ENCODE data around the gene PDLIM7.

The PDLIM7 gene

DNA sequence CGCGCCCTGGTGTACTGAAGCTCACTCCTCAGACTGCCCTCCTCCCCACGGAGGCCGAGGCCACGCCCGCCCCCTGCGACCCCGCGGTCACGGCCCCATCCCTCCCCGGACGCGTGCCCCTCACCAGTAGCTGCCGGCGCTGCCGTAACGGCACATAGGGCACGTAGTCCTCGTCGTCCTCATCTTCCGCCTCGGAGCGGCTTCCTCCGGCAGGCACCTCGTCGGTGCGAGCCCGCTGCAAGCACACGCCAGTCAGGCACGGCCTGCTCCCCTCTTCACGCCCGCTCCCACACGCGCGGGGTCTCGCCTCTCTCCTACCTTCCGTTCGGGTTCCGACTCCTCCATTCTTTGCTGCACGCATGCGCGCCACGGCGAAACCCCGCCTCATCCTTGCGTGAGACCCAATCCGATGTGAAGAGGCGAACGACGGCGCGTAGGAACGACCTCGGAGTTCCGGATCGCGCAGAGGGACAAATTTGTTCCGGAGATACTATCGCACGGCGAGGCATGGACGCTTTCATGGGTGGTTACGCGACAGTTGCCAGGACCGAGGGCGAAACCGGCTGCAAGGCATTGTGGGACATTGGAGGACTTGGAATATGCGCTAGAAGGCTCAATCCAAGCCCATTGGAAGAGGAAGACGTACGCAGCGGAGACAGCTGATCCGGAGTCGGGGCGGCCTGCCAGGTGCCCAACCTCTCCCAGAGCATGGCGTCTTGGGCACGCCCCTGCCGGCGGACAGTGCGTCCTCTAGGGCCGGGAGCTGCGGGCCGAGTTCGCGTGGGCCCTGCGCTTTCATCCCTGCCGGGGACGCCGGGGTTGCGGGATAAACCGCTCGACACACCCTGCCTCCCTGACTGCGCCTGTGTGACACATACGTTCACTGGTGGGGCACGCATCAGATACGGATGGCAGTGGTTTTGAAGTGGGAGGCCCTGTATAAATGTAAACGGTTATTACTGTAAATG lies 19.5 kb upstream of the PDLIM7 start, which contains the start of gene DDX41:
Gene DDX41 (minus strand): TSS at position 361 of the 968 bp plus-strand sequence. CDS start 16 bp downstream, at position 345.
- H2BK5ac ChIP-seq (ENCODE audit: low read depth, low read length, poor library complexity) = no peak within 1 kb of the TSS
- peak within 1 kb of the TSS; percentile 84 for H2AFZ ChIP-seq (ENCODE audit: insufficient read depth, low read length, poor library complexity)
- peaks cover 3% of the 10 kb centered on the region for H3K79me2 ChIP-seq (ENCODE audit: control insufficient read depth, insufficient read depth, low read length, poor library complexity)
- H2BK12ac ChIP-seq (ENCODE audit: low read length) = no peak within 1 kb of the TSS
- no peak within 1 kb of the TSS for H3K23ac ChIP-seq (ENCODE audit: low read length)
- no peaks in the 10 kb centered on the region for H3K9me3 ChIP-seq (ENCODE audit: insufficient read depth, low read depth, low read length)
- peak within 1 kb of the TSS; percentile 43 for H4K91ac ChIP-seq (ENCODE audit: low read depth, low read length)
- peak within 1 kb of the TSS; percentile 14 for H2AK5ac ChIP-seq (ENCODE audit: low read length)
- H3K4me1 ChIP-seq (ENCODE audit: control insufficient read depth in 1 of 2, insufficient read depth in 2 of 2, low read length in 2 of 2) = peaks cover 4 to 6% of the 10 kb centered on the region in 2 experiments
- H3K27ac ChIP-seq (ENCODE audit: low read depth, low read length) = peak within 1 kb of the TSS; percentile 36
- peak within 1 kb of the TSS; percentile 85 for H3K4me2 ChIP-seq (ENCODE audit: low read length)
- no peak within 1 kb of the TSS for H2BK120ac ChIP-seq (ENCODE audit: insufficient read depth, low read length, poor library complexity)
- peak within 1 kb of the TSS; percentile 86 for H4K8ac ChIP-seq (ENCODE audit: low read depth, low read length)
- peak within 1 kb of the TSS; percentile 96 for H3K9ac ChIP-seq (ENCODE audit: low read length)
- DNase-seq = peak; percentile 98 to 99
- peaks cover 63 to 68% of the 10 kb centered on the region in 2 experiments for H3K36me3 ChIP-seq (ENCODE audit: control insufficient read depth in 1 of 2, insufficient read depth in 2 of 2, low read length in 2 of 2)
- peak within 1 kb of the TSS; percentile 37 for H3K4ac ChIP-seq (ENCODE audit: low read depth, low read length)
- H3K18ac ChIP-seq (ENCODE audit: low read length) = peak within 1 kb of the TSS; percentile 73
- peak within 1 kb of the TSS; percentile 84 for H3K14ac ChIP-seq (ENCODE audit: low read length)
- H4K12ac ChIP-seq (ENCODE audit: low read depth, low read length) = peak within 1 kb of the TSS; percentile 65
- H3K27me3 ChIP-seq (ENCODE audit: insufficient read depth, low read length) = no peaks in the 10 kb centered on the region
- H3K4me3 ChIP-seq (ENCODE audit: low read depth, low read length) = peak within 1 kb of the TSS; percentile 99
- peaks cover 6% of the 10 kb centered on the region for H3K79me1 ChIP-seq (ENCODE audit: low read length)
- no CpG with 5 or more reads among the region's 96 CpGs for WGBS (ENCODE audit: extremely low coverage, insufficient coverage, insufficient read length)

DNA sequence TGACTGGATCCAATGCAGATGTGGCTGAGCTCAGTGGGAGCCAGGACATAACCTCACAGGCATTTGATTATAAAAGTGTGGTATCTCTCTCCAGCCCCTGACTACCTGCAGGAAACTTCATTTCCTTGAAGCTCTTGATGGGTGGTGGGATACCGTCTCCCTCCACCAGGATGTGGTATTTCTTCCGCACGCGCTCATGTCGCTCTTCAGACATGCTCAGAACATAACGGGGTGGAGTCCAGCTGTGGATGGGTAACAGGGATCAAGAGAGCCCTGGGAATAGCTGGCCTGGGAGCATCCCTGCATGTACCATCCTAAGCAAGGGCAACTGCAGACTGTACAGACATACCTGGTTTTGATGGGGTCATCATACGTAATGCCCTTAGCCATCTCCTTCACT lies 18.2 kb upstream of the PDLIM7 start:
- no peak for DNase-seq
- Histone ChIP-seq H2BK12ac (ENCODE audit: low read length) (no peak overlapping the region), H2BK120ac (ENCODE audit: insufficient read depth, low read length, poor library complexity) (no peak overlapping the region), H3K79me2 (ENCODE audit: control insufficient read depth, insufficient read depth, low read length, poor library complexity) (peaks cover 3% of the 10 kb centered on the region), H3K4me1 (ENCODE audit: control insufficient read depth in 1 of 2, insufficient read depth in 2 of 2, low read length in 2 of 2) (peaks cover 4 to 6% of the 10 kb centered on the region in 2 experiments), H4K91ac (ENCODE audit: low read depth, low read length) (no peak overlapping the region), H3K4me3 (ENCODE audit: low read depth, low read length) (no peak overlapping the region), H3K18ac (ENCODE audit: low read length) (no peak overlapping the region), H3K9ac (ENCODE audit: low read length) (no peak overlapping the region), H4K12ac (ENCODE audit: low read depth, low read length) (no peak overlapping the region), H4K8ac (ENCODE audit: low read depth, low read length) (no peak overlapping the region), H3K4me2 (ENCODE audit: low read length) (peak overlapping the region; percentile 85), H2BK5ac (ENCODE audit: low read depth, low read length, poor library complexity) (no peak overlapping the region), H2AK5ac (ENCODE audit: low read length) (no peak overlapping the region), H3K27ac (ENCODE audit: low read depth, low read length) (no peak overlapping the region), H3K14ac (ENCODE audit: low read length) (no peak overlapping the region), H3K27me3 (ENCODE audit: insufficient read depth, low read length) (no peaks in the 10 kb centered on the region), H3K23ac (ENCODE audit: low read length) (no peak overlapping the region), H3K79me1 (ENCODE audit: low read length) (peaks cover 6% of the 10 kb centered on the region), H3K9me3 (ENCODE audit: insufficient read depth, low read depth, low read length) (no peaks in the 10 kb centered on the region), H2AFZ (ENCODE audit: insufficient read depth, low read length, poor library complexity) (no peak overlapping the region), H3K36me3 (ENCODE audit: control insufficient read depth in 1 of 2, insufficient read depth in 2 of 2, low read length in 2 of 2) (peaks cover 63 to 68% of the 10 kb centered on the region in 2 experiments), H3K4ac (ENCODE audit: low read depth, low read length) (no peak overlapping the region)
- no CpG with 5 or more reads among the region's 7 CpGs for WGBS (ENCODE audit: extremely low coverage, insufficient coverage, insufficient read length)

DNA sequence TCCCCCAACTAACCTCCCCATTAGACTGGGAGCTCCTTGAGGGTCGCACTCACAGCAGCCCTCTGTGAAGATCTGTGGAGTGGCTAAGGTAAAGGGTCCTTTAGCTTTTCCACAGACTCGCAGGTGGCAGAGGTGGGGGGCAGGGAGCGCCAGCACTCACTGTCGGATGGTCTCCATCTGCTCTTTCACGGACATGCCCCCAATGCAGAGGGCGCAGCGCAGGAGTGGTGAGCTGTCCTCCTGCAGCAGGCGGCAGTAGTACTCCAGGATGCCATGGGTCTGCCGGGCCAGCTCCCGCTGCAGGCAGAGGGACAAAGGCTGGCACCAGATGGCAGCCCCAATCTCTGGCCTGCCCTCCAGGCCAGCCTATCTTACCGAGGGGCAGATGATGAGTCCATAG lies 17.1 kb upstream of the PDLIM7 start:
- Histone ChIP-seq H3K79me2 (ENCODE audit: control insufficient read depth, insufficient read depth, low read length, poor library complexity) (peaks cover 3% of the 10 kb centered on the region), H4K91ac (ENCODE audit: low read depth, low read length) (no peak overlapping the region), H3K14ac (ENCODE audit: low read length) (no peak overlapping the region), H3K23ac (ENCODE audit: low read length) (no peak overlapping the region), H3K27ac (ENCODE audit: low read depth, low read length) (no peak overlapping the region), H4K12ac (ENCODE audit: low read depth, low read length) (no peak overlapping the region), H3K4me1 (ENCODE audit: control insufficient read depth in 1 of 2, insufficient read depth in 2 of 2, low read length in 2 of 2) (peaks cover 4 to 6% of the 10 kb centered on the region in 2 experiments), H3K9me3 (ENCODE audit: insufficient read depth, low read depth, low read length) (no peaks in the 10 kb centered on the region), H3K36me3 (ENCODE audit: control insufficient read depth in 1 of 2, insufficient read depth in 2 of 2, low read length in 2 of 2) (peaks cover 58 to 63% of the 10 kb centered on the region in 2 experiments), H3K18ac (ENCODE audit: low read length) (no peak overlapping the region), H3K4me2 (ENCODE audit: low read length) (no peak overlapping the region), H3K27me3 (ENCODE audit: insufficient read depth, low read length) (no peaks in the 10 kb centered on the region), H2AFZ (ENCODE audit: insufficient read depth, low read length, poor library complexity) (no peak overlapping the region), H2BK12ac (ENCODE audit: low read length) (no peak overlapping the region), H3K4ac (ENCODE audit: low read depth, low read length) (no peak overlapping the region), H2BK120ac (ENCODE audit: insufficient read depth, low read length, poor library complexity) (no peak overlapping the region), H3K79me1 (ENCODE audit: low read length) (peaks cover 6% of the 10 kb centered on the region), H2AK5ac (ENCODE audit: low read length) (no peak overlapping the region), H4K8ac (ENCODE audit: low read depth, low read length) (no peak overlapping the region), H3K4me3 (ENCODE audit: low read depth, low read length) (no peak overlapping the region), H2BK5ac (ENCODE audit: low read depth, low read length, poor library complexity) (no peak overlapping the region), H3K9ac (ENCODE audit: low read length) (no peak overlapping the region)
- no CpG with 5 or more reads among the region's 11 CpGs for WGBS (ENCODE audit: extremely low coverage, insufficient coverage, insufficient read length)
- DNase-seq = no peak

DNA sequence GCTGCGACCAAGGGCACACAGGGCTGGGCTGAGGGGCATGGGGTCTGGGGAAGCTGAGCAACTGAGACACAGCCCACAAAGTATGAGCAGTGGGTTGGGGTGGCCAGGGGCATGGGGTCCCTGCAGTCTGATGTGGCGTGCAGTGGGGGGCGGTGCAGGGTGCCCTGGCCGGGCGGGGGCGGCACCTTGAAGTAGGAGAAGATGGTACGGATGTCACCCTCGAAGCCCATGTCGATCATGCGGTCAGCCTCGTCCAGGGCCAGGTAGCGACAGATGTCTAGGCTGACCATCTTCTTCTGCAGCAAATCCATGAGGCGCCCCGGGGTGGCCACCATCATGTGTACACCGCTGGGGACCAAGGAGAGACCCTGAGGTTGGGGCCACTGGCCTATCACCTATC lies 16.1 kb upstream of the PDLIM7 start:
- Histone ChIP-seq H3K27ac (ENCODE audit: low read depth, low read length) (no peak overlapping the region), H3K36me3 (ENCODE audit: control insufficient read depth in 1 of 2, insufficient read depth in 2 of 2, low read length in 2 of 2) (peaks cover 58 to 61% of the 10 kb centered on the region in 2 experiments), H3K4me1 (ENCODE audit: control insufficient read depth in 1 of 2, insufficient read depth in 2 of 2, low read length in 2 of 2) (peaks cover 4 to 6% of the 10 kb centered on the region in 2 experiments), H3K79me1 (ENCODE audit: low read length) (peaks cover 6% of the 10 kb centered on the region), H2AFZ (ENCODE audit: insufficient read depth, low read length, poor library complexity) (no peak overlapping the region), H3K9ac (ENCODE audit: low read length) (no peak overlapping the region), H3K4ac (ENCODE audit: low read depth, low read length) (no peak overlapping the region), H3K27me3 (ENCODE audit: insufficient read depth, low read length) (no peaks in the 10 kb centered on the region), H4K12ac (ENCODE audit: low read depth, low read length) (no peak overlapping the region), H2AK5ac (ENCODE audit: low read length) (no peak overlapping the region), H4K8ac (ENCODE audit: low read depth, low read length) (no peak overlapping the region), H3K79me2 (ENCODE audit: control insufficient read depth, insufficient read depth, low read length, poor library complexity) (peaks cover 3% of the 10 kb centered on the region), H4K91ac (ENCODE audit: low read depth, low read length) (no peak overlapping the region), H2BK120ac (ENCODE audit: insufficient read depth, low read length, poor library complexity) (no peak overlapping the region), H3K4me3 (ENCODE audit: low read depth, low read length) (no peak overlapping the region), H3K23ac (ENCODE audit: low read length) (no peak overlapping the region), H3K18ac (ENCODE audit: low read length) (no peak overlapping the region), H2BK12ac (ENCODE audit: low read length) (no peak overlapping the region), H3K9me3 (ENCODE audit: insufficient read depth, low read depth, low read length) (no peaks in the 10 kb centered on the region), H3K14ac (ENCODE audit: low read length) (no peak overlapping the region), H3K4me2 (ENCODE audit: low read length) (no peak overlapping the region), H2BK5ac (ENCODE audit: low read depth, low read length, poor library complexity) (no peak overlapping the region)
- WGBS (ENCODE audit: extremely low coverage, insufficient coverage, insufficient read length) = no CpG with 5 or more reads among the region's 15 CpGs
- no peak for DNase-seq

Measured in trophoblast cell (in vitro differentiated cells and primary cell).